GM12878 (cell line): ENCODE data around the gene TTLL3. TPM values are rescaled to one million over a fixed set of nuclear protein-coding genes. Genes with fewer than 3 reads are reported as not detected.
A peak's percentile ranks its signal among the peaks of the same experiment; 100 is the strongest.

Experiments
- ATAC-seq: fragments of 200-7000 bp; cut with Tn5 transposase; 3 replicates; pipeline ENCODE4 v1.9.1; 2020; ENCODE audit warnings: mild to moderate bottlenecking, moderate library complexity
- BruUV-seq: library from RNA; stranded (reverse); fragments of 400-500 nt; replicated peaks from 2 replicates; lab custom pipeline; 2021; lab: Mats Ljungman, UMichigan
- CTCF ChIA-PET: fragments of 300-600 bp; sonication (Branson Sonifier 250); formaldehyde crosslinking; extraction: SDS; loops from one replicate; lab custom pipeline; 2021; ENCODE audit warnings: inconsistent platforms; lab: Yijun Ruan, JAX
- POLR2A ChIA-PET: fragments of 350-600 bp; formaldehyde crosslinking; extraction: SDS; loops from one replicate; lab custom pipeline; 2021; ENCODE audit warnings: inconsistent platforms; lab: Charles Lee
- RAD21 ChIA-PET: fragments of 300-600 bp; sonication (Branson Sonifier 250); formaldehyde crosslinking; loops from one replicate; lab custom pipeline; 2023; ENCODE audit warnings: antibody characterized with exemption; ENCODE audit not compliant: unreplicated experiment; lab: Charles Lee
- SMC1A ChIA-PET: fragments of 300-600 bp; sonication (Branson Sonifier 250); formaldehyde crosslinking; loops from one replicate; lab custom pipeline; 2023; ENCODE audit not compliant: unreplicated experiment, uncharacterized antibody; lab: Charles Lee
- DNase-seq: peaks from one replicate; pipeline ENCODE4 v3.0.0-alpha.2; 2011; ENCODE audit warnings: low read depth, low spot score
- FAIRE-seq: peaks from 3 replicates; lab custom pipeline; 2011; peaks lifted over from hg19 to GRCh38; lab: Jason Lieb, UNC
- H2AFZ ChIP-seq: 2 replicates; pipeline ENCODE4 v1.6.0; 2011; ENCODE audit warnings: low read depth, low read length, control low read depth; ENCODE audit not compliant: control insufficient read depth
- H3K27ac ChIP-seq: 2 replicates; pipeline ENCODE4 v1.5.1; 2011; ENCODE audit warnings: control low read depth; ENCODE audit not compliant: control insufficient read depth, insufficient read depth
- H3K27me3 ChIP-seq, 2 experiments: replicated peaks in 1 of 2; 2 replicates each; pipeline versions ENCODE4 v1.6.0 to v1.6.1; 2011; ENCODE audit warnings: low read length in 1 of 2; ENCODE audit not compliant: control insufficient read depth in 2 of 2, insufficient read depth in 2 of 2
- H3K36me3 ChIP-seq, 2 experiments: 2 replicates each; pipeline ENCODE4 v1.5.1; 2011; ENCODE audit warnings: low read length in 1 of 2; ENCODE audit not compliant: control insufficient read depth in 2 of 2, insufficient read depth in 2 of 2
- H3K4me1 ChIP-seq: 2 replicates; pipeline ENCODE4 v1.6.1; 2011; ENCODE audit warnings: mild to moderate bottlenecking, low read length, moderate library complexity, mixed read lengths; ENCODE audit not compliant: control insufficient read depth, insufficient read depth
- H3K4me2 ChIP-seq: 2 replicates; pipeline ENCODE4 v1.6.0; 2011; ENCODE audit warnings: control low read depth; ENCODE audit not compliant: control insufficient read depth, insufficient read depth
- H3K4me3 ChIP-seq: fragments of 200-600 bp; sonication (generic); 2 replicates; pipeline ENCODE4 v1.5.1; 2016
- H3K79me2 ChIP-seq: 2 replicates; pipeline ENCODE4 v1.6.0; 2011; ENCODE audit warnings: low read length; ENCODE audit not compliant: control insufficient read depth, insufficient read depth
- H3K9ac ChIP-seq: 2 replicates; pipeline ENCODE4 v1.8.0; 2011; ENCODE audit warnings: low read length, control low read depth, mixed read lengths; ENCODE audit not compliant: control insufficient read depth, insufficient read depth
- H3K9me3 ChIP-seq: replicated peaks from 3 replicates; pipeline ENCODE4 v1.5.1; 2011; ENCODE audit warnings: mild to moderate bottlenecking, low read length; ENCODE audit not compliant: control insufficient read depth, insufficient read depth
- H4K20me1 ChIP-seq: 2 replicates; pipeline ENCODE4 v1.6.0; 2011; ENCODE audit not compliant: control insufficient read depth, insufficient read depth
- ASH2L ChIP-seq: fragments of 300-600, 200-600 bp; sonication (generic); IDR thresholded peaks from 2 replicates; pipeline ENCODE4 v1.6.1; 2017; ENCODE audit warnings: low read depth, mild to moderate bottlenecking, borderline replicate concordance
- FOS ChIP-seq: IDR thresholded peaks from 3 replicates; pipeline ENCODE4 v1.6.1; 2011; ENCODE audit warnings: borderline replicate concordance; ENCODE audit not compliant: insufficient read length; ENCODE audit errors: extremely low read depth
- FOXK2 ChIP-seq: fragments of 450-650 bp; IDR thresholded peaks from 2 replicates; pipeline ENCODE4 v1.6.1; 2017; ENCODE audit warnings: mild to moderate bottlenecking, moderate library complexity
- FOXM1 ChIP-seq: IDR thresholded peaks from 2 replicates; pipeline ENCODE4 v1.6.1; 2012; ENCODE audit warnings: low read depth, mild to moderate bottlenecking, inconsistent platforms, low read length, moderate library complexity
- GABPA ChIP-seq: IDR thresholded peaks from 2 replicates; pipeline ENCODE4 v1.6.1; 2014; ENCODE audit warnings: antibody characterized with exemption, low read depth, mild to moderate bottlenecking, inconsistent platforms
- HDAC6 ChIP-seq: fragments of 200-600 bp; sonication (generic); IDR thresholded peaks from one replicate; pipeline ENCODE4 v1.8.0; 2017; ENCODE audit warnings: antibody characterized with exemption; ENCODE audit not compliant: unreplicated experiment
- IRF4 ChIP-seq: IDR thresholded peaks from 2 replicates; pipeline ENCODE4 v1.6.1; 2011; ENCODE audit warnings: low read depth, low read length
- MYB ChIP-seq: fragments of 150-350 bp; IDR thresholded peaks from 2 replicates; pipeline ENCODE4 v1.6.1; 2014; ENCODE audit warnings: mild to moderate bottlenecking, low read depth, low read length, borderline replicate concordance
- POLR2A ChIP-seq: IDR thresholded peaks from 2 replicates; pipeline ENCODE4 v1.6.1; 2011; ENCODE audit warnings: low read depth, mild to moderate bottlenecking, low read length
- RBBP5 ChIP-seq: fragments of 200-600 bp; sonication (generic); conservative IDR thresholded peaks from 2 replicates; pipeline ENCODE4 v1.6.1; 2016
- SMAD5 ChIP-seq: IDR thresholded peaks from 2 replicates; pipeline ENCODE4 v1.6.1; 2016; ENCODE audit warnings: antibody characterized with exemption, low read depth
- SMARCA5 ChIP-seq: fragments of 450-650 bp; IDR thresholded peaks from 2 replicates; pipeline ENCODE4 v1.6.1; 2017; ENCODE audit warnings: mild to moderate bottlenecking
- TCF7 ChIP-seq: IDR thresholded peaks from 2 replicates; pipeline ENCODE4 v1.6.1; 2014; ENCODE audit warnings: antibody characterized with exemption, borderline replicate concordance
- WGBS: methylation state at CpG from one replicate; pipeline ENCODE4 v1.1.6; 2016; ENCODE audit warnings: low lambda C conversion rate; ENCODE audit not compliant: insufficient replicate concordance, insufficient coverage; ENCODE audit errors: missing lambda C conversion rate; 5-methylcytosine and 5-hydroxymethylcytosine counted together
- in situ Hi-C: fragments of 300-500 bp; cut with MboI; formaldehyde crosslinking; loops from 9 replicates; pipeline ENCODE4 v1.14.3; 2018; ENCODE audit warnings: mixed read lengths
- intact Hi-C: fragments of 100-400 bp; cut with micrococcal nuclease; formaldehyde crosslinking; loops from one replicate; pipeline ENCODE4 v1.14.2; 2022; ENCODE audit not compliant: unreplicated experiment
- polyA plus RNA-seq, 11 experiments: library from polyadenylated mRNA; depleted of rRNA in 4 of 11; unstranded in 6 of 11; stranded (reverse) in 5 of 11; fragments of >200 nt; fragmentation: Nextera tagmentation in 4 of 11; fragmentation: Illumina TruSeq in 1 of 11; extraction: Ambion mirVana in 4 of 11; extraction: Trizol in 1 of 11; gene quantifications; 1 replicate in 1 of 11; 2 replicates in 10 of 11; pipeline versions ENCODE4 v1.2.1 to v1.2.3, GENCODE V29; 2011 to 2016; ENCODE audit warnings: inconsistent platforms in 2 of 11, missing spikeins in 2 of 11, low read depth in 1 of 11
- total RNA-seq, 4 experiments: library from RNA; depleted of rRNA in 3 of 4; stranded (reverse); fragments of >200 nt in 3 of 4; fragmentation: Illumina TruSeq in 1 of 4; extraction: Trizol in 1 of 4; gene quantifications; 2 replicates each; pipeline versions ENCODE4 v1.2.1 to v1.2.3, GENCODE V29; 2013 to 2021
- TF ChIP-seq, protein P1 (sequence below): fragments of 450-650 bp; IDR thresholded peaks from 2 replicates; pipeline ENCODE4 v1.6.1; 2016; ENCODE audit warnings: mild to moderate bottlenecking
- TF ChIP-seq, protein P2 (sequence below): fragments of 450-650 bp; IDR thresholded peaks from 2 replicates; pipeline ENCODE4 v1.6.1; 2017; ENCODE audit warnings: antibody characterized with exemption, mild to moderate bottlenecking, moderate library complexity

TTLL3 gene
- total and polyA plus RNA-seq, 10 of the 15 experiments (the other 5 are each of a cell fraction or from before 2014, with no cell fraction given): 4.2 to 51.3 (median 18.9) TPM

DNA sequence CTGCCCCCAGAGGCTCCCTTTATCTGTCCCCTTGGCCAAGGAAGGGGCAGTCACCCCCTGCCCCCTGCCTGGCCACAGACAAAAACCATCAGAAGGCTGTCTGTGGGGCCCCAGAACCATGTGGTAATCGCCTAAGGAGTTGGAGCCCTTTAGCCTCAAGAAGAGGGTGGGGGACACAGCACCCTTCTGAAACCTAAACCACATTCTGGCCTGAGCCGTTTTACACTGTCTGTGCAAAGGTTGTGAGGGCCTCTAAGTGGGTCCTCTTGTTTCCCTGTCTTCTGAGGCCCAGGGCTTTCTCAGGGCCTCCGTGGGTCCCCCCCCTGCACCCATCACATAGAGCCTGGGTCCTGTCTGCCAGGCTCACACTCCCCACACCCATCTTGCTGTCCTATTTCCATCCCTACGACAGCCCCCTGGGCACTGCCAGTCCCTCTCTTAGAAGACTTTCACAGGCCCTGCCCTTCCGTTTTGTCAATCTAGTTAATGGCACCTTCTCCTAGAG lies 51.6 kb downstream of the TTLL3 start:
- H3K4me3 ChIP-seq: no peak overlapping the region
- ChIA-PET SMC1A (interaction anchor here (0.6 kb wide), 1 partner anchor 1026 kb away, joined by 3 read pairs; no protein-coding TSS in a partner anchor), CTCF (interaction anchor here (1.1 kb wide), 1 partner anchor 69 kb away, joined by 4 read pairs; no protein-coding TSS in a partner anchor), RAD21 (interaction anchor here (1.0 kb wide), 1 partner anchor 134 kb away, joined by 3 read pairs; no protein-coding TSS in a partner anchor), POLR2A (no interaction called here)
- H3K4me1 ChIP-seq: no peaks in the 10 kb centered on the region
- H3K27me3 ChIP-seq: peaks cover 2 to 3% of the 10 kb centered on the region in 2 experiments; a peak in 2 of 4 replicates
- no peaks in the 10 kb centered on the region for H3K36me3 ChIP-seq
- peak; percentile 23 for ATAC-seq
- H3K9ac ChIP-seq: no peak overlapping the region
- no peak overlapping the region for H3K4me2 ChIP-seq
- H3K9me3 ChIP-seq: no peaks in the 10 kb centered on the region
- FAIRE-seq: no peak
- BruUV-seq: no TSS peak
- 20% methylated on average over 5 of the region's 5 CpGs for WGBS
- TF ChIP-seq POLR2A (no peak), GABPA (no peak), FOS (no peak), FOXK2 (no peak)
- TF ChIP-seq, protein P1, sequence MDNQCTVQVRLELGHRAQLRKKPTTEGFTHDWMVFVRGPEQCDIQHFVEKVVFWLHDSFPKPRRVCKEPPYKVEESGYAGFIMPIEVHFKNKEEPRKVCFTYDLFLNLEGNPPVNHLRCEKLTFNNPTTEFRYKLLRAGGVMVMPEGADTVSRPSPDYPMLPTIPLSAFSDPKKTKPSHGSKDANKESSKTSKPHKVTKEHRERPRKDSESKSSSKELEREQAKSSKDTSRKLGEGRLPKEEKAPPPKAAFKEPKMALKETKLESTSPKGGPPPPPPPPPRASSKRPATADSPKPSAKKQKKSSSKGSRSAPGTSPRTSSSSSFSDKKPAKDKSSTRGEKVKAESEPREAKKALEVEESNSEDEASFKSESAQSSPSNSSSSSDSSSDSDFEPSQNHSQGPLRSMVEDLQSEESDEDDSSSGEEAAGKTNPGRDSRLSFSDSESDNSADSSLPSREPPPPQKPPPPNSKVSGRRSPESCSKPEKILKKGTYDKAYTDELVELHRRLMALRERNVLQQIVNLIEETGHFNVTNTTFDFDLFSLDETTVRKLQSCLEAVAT: no peak
- intact Hi-C loops: no loop called here
- no peak overlapping the region for H3K27ac ChIP-seq
- no peak overlapping the region for H2AFZ ChIP-seq
- no peaks in the 10 kb centered on the region for H4K20me1 ChIP-seq
- H3K79me2 ChIP-seq: no peaks in the 10 kb centered on the region
- no peak for DNase-seq
- in situ Hi-C loops: no loop called here

DNA sequence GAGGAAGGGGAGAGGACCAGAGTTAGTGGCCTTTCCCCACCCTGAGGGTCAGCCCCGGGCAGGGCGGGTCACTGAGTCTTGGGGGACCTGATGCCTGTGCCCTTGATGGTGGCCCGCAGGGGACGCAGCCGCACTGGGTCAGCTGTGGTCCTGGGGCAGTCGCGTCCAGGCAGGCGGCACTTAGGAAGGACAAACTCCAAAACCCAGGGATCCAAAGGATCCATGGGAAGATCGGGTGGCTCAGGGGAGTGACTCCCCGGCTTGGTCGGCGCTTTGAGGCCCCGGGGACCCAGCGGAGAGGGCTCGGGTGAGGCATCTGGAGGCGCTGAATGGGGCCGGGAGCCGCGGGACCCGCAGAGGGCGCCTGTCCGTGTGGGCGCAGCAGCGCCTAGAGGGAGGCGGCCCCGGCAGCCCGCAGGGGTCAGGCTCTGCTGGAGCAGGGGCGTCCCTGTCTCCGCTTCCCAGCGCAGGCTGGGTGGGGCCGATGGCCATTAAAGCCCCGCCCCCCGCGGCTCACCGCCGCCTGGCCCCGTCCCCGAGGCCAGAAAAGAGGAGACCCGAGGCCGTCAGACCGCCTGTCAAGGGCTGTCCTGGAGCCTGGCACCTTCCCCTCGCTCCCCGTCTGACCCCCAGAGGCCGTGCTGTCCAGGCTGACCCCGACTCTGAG lies 52.5 kb downstream of the TTLL3 start:
- H3K4me1 ChIP-seq: no peaks in the 10 kb centered on the region
- no peak overlapping the region for H3K9ac ChIP-seq
- ChIA-PET RAD21 (no interaction called here), SMC1A (no interaction called here), CTCF (no interaction called here), POLR2A (no interaction called here)
- no peaks in the 10 kb centered on the region for H4K20me1 ChIP-seq
- peaks cover 2 to 3% of the 10 kb centered on the region in 2 experiments; a peak in 2 of 4 replicates for H3K27me3 ChIP-seq
- H3K4me2 ChIP-seq: no peak overlapping the region
- 22% methylated on average over 38 of the region's 45 CpGs for WGBS
- no peak overlapping the region for H2AFZ ChIP-seq
- no peaks in the 10 kb centered on the region for H3K79me2 ChIP-seq
- ATAC-seq: peak; percentile 84
- no peak overlapping the region for H3K4me3 ChIP-seq
- no peak for DNase-seq
- in situ Hi-C loops: no loop called here
- no peak for FAIRE-seq
- H3K27ac ChIP-seq: no peak overlapping the region
- intact Hi-C loops: no loop called here
- H3K36me3 ChIP-seq: no peaks in the 10 kb centered on the region
- no TSS peak for BruUV-seq
- no peaks in the 10 kb centered on the region for H3K9me3 ChIP-seq
- no peak for TF ChIP-seq SMARCA5
- TF ChIP-seq RBBP5: no peak
- TF ChIP-seq, protein P2, sequence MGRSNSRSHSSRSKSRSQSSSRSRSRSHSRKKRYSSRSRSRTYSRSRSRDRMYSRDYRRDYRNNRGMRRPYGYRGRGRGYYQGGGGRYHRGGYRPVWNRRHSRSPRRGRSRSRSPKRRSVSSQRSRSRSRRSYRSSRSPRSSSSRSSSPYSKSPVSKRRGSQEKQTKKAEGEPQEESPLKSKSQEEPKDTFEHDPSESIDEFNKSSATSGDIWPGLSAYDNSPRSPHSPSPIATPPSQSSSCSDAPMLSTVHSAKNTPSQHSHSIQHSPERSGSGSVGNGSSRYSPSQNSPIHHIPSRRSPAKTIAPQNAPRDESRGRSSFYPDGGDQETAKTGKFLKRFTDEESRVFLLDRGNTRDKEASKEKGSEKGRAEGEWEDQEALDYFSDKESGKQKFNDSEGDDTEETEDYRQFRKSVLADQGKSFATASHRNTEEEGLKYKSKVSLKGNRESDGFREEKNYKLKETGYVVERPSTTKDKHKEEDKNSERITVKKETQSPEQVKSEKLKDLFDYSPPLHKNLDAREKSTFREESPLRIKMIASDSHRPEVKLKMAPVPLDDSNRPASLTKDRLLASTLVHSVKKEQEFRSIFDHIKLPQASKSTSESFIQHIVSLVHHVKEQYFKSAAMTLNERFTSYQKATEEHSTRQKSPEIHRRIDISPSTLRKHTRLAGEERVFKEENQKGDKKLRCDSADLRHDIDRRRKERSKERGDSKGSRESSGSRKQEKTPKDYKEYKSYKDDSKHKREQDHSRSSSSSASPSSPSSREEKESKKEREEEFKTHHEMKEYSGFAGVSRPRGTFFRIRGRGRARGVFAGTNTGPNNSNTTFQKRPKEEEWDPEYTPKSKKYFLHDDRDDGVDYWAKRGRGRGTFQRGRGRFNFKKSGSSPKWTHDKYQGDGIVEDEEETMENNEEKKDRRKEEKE: no peak
- TF ChIP-seq HDAC6: no peak
- no peak for TF ChIP-seq FOXM1
- no peak for TF ChIP-seq SMAD5
- no peak for TF ChIP-seq MYB
- no peak for TF ChIP-seq IRF4
- no peak for TF ChIP-seq ASH2L
- TF ChIP-seq TCF7: no peak
